Measurements from ENCODE around the gene C11orf16. TPM values are rescaled to one million over a fixed set of nuclear protein-coding genes. Genes with fewer than 3 reads are reported as not detected.
A peak's percentile ranks its signal among the peaks of the same experiment; 100 is the strongest.
"Not testable (repeated sequence)": the region's sequence is repeated elsewhere in the genome, so short reads cannot be mapped to it uniquely, and the experiment has no call there.

C11orf16 gene
- total RNA-seq, 1 experiment from 2014 or later, result not detected

- CTCF ChIA-PET, result interaction anchor here (0.6 kb wide), 1 partner anchor 12 kb away, joined by 4 read pairs; no protein-coding TSS in a partner anchor
- Mint-ChIP-seq H3K27me3 (ENCODE audit: unreplicated experiment) (peaks cover 27% of the 10 kb centered on the region), H3K4me1 (ENCODE audit: low read depth, unreplicated experiment) (peaks cover 17% of the 10 kb centered on the region), H3K9me3 (ENCODE audit: low read depth, unreplicated experiment) (no peaks in the 10 kb centered on the region), H3K36me3 (ENCODE audit: insufficient read depth, unreplicated experiment) (no peaks in the 10 kb centered on the region), H3K4me3 (ENCODE audit: low read depth, unreplicated experiment) (no peak overlapping the region), H3K27ac (ENCODE audit: unreplicated experiment) (no peak overlapping the region)
- no peak for DNase-seq
- intact Hi-C loops (cut with micrococcal nuclease; ENCODE audit: unreplicated experiment), result no loop called here
- TF ChIP-seq CTCF (IDR thresholded peaks at IDR 0.05; ENCODE audit: unreplicated experiment), result no peak
- BruUV-seq (replicated peaks), result no TSS peak
Measured at GRCh38 chr11:8937659-8938058, 4.9 kb upstream of the C11orf16 start.

GRCh38 chr11:8937159-8937558, 4.4 kb upstream of the C11orf16 start:
- H3K27ac Mint-ChIP-seq (ENCODE audit: unreplicated experiment), result no peak overlapping the region
- BruUV-seq (replicated peaks), result no TSS peak
- no peak for DNase-seq
- no peak overlapping the region for H3K4me3 Mint-ChIP-seq (ENCODE audit: low read depth, unreplicated experiment)
- peaks cover 27% of the 10 kb centered on the region for H3K27me3 Mint-ChIP-seq (ENCODE audit: unreplicated experiment)
- H3K4me1 Mint-ChIP-seq (ENCODE audit: low read depth, unreplicated experiment), result peaks cover 17% of the 10 kb centered on the region
- no peaks in the 10 kb centered on the region for H3K36me3 Mint-ChIP-seq (ENCODE audit: insufficient read depth, unreplicated experiment)
- intact Hi-C loops (cut with micrococcal nuclease; ENCODE audit: unreplicated experiment), result no loop called here
- no peak for TF ChIP-seq CTCF (IDR thresholded peaks at IDR 0.05; ENCODE audit: unreplicated experiment)
- CTCF ChIA-PET, result no interaction called here
- H3K9me3 Mint-ChIP-seq (ENCODE audit: low read depth, unreplicated experiment), result no peaks in the 10 kb centered on the region

GRCh38 chr11:8935789-8936188, 3.0 kb upstream of the C11orf16 start:
- H3K9me3 Mint-ChIP-seq (ENCODE audit: low read depth, unreplicated experiment); DNase-seq; H3K4me3 Mint-ChIP-seq (ENCODE audit: low read depth, unreplicated experiment); CTCF ChIA-PET; H3K27ac Mint-ChIP-seq (ENCODE audit: unreplicated experiment); BruUV-seq (replicated peaks); H3K36me3 Mint-ChIP-seq (ENCODE audit: insufficient read depth, unreplicated experiment); intact Hi-C loops (cut with micrococcal nuclease; ENCODE audit: unreplicated experiment): not testable (repeated sequence)
- Mint-ChIP-seq H3K4me1 (ENCODE audit: low read depth, unreplicated experiment) (peaks cover 17% of the 10 kb centered on the region), H3K27me3 (ENCODE audit: unreplicated experiment) (peaks cover 14% of the 10 kb centered on the region)

GRCh38 chr11:8934742-8935488, 2.2 kb upstream of the C11orf16 start:
- no TSS peak for BruUV-seq (replicated peaks)

More at GRCh38 chr11:8934742-8935488, 2.2 kb upstream of the C11orf16 start:
- Mint-ChIP-seq H3K27ac (ENCODE audit: unreplicated experiment) (no peak overlapping the region), H3K27me3 (ENCODE audit: unreplicated experiment) (peaks cover 10% of the 10 kb centered on the region), H3K9me3 (ENCODE audit: low read depth, unreplicated experiment) (no peaks in the 10 kb centered on the region), H3K36me3 (ENCODE audit: insufficient read depth, unreplicated experiment) (no peaks in the 10 kb centered on the region), H3K4me3 (ENCODE audit: low read depth, unreplicated experiment) (peak overlapping the region; percentile 14), H3K4me1 (ENCODE audit: low read depth, unreplicated experiment) (peaks cover 17% of the 10 kb centered on the region)
- CTCF ChIA-PET, result no interaction called here
- peak; percentile 6 for DNase-seq
- intact Hi-C loops (cut with micrococcal nuclease; ENCODE audit: unreplicated experiment), result no loop called here
- no peak for TF ChIP-seq CTCF (IDR thresholded peaks at IDR 0.05; ENCODE audit: unreplicated experiment)

All from Calu3 (cell line).